ENCODE measurements around the gene CA5A. TPM values are rescaled to one million over a fixed set of nuclear protein-coding genes. Genes with fewer than 3 reads are reported as not detected.
A peak's percentile ranks its signal among the peaks of the same experiment; 100 is the strongest.

CA5A gene
- total RNA-seq, 3 donors from 2014 or later (not counting 1 experiment from before 2014, with no cell fraction given), result not detected

GRCh38 chr16:87947356-87948118 lies 11.2 kb upstream of the CA5A start:
- H3K36me3 ChIP-seq (ENCODE audit: control insufficient read depth, insufficient read depth, low read length), result no peaks in the 10 kb centered on the region
- DNase-seq (no peak), ATAC-seq (no peak)
- Mint-ChIP-seq H3K36me3 (no peaks in the 10 kb centered on the region), H3K9me3 (no peaks in the 10 kb centered on the region), H3K4me1 (peaks cover 14 to 20% of the 10 kb centered on the region in 2 donors), H3K27me3 (ENCODE audit: low read depth in 2 of 2) (peaks cover 7 to 14% of the 10 kb centered on the region in 2 donors), H3K4me3 (no peak overlapping the region), H3K27ac (peak overlapping the region in 1 of 2 donors; percentile 75)
- H3K27ac ChIP-seq (ENCODE audit: low read length), result peak overlapping the region; percentile 41
- H3K9me3 ChIP-seq (ENCODE audit: control insufficient read depth, insufficient read depth, low read length), result no peaks in the 10 kb centered on the region
- TF ChIP-seq, protein P1, sequence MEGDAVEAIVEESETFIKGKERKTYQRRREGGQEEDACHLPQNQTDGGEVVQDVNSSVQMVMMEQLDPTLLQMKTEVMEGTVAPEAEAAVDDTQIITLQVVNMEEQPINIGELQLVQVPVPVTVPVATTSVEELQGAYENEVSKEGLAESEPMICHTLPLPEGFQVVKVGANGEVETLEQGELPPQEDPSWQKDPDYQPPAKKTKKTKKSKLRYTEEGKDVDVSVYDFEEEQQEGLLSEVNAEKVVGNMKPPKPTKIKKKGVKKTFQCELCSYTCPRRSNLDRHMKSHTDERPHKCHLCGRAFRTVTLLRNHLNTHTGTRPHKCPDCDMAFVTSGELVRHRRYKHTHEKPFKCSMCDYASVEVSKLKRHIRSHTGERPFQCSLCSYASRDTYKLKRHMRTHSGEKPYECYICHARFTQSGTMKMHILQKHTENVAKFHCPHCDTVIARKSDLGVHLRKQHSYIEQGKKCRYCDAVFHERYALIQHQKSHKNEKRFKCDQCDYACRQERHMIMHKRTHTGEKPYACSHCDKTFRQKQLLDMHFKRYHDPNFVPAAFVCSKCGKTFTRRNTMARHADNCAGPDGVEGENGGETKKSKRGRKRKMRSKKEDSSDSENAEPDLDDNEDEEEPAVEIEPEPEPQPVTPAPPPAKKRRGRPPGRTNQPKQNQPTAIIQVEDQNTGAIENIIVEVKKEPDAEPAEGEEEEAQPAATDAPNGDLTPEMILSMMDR (IDR thresholded peaks at IDR 0.05), result no peak
- 91% methylated on average over 22 of the region's 22 CpGs for WGBS (ENCODE audit: insufficient coverage)
- no peaks in the 10 kb centered on the region for H3K27me3 ChIP-seq (ENCODE audit: control insufficient read depth, insufficient read depth, low read length)
- no peak overlapping the region for H3K4me3 ChIP-seq (ENCODE audit: low read length)
- peaks cover 19% of the 10 kb centered on the region for H3K4me1 ChIP-seq (ENCODE audit: control insufficient read depth, insufficient read depth, low read length)
- intact Hi-C loops (cut with micrococcal nuclease), result no loop called here

DNA sequence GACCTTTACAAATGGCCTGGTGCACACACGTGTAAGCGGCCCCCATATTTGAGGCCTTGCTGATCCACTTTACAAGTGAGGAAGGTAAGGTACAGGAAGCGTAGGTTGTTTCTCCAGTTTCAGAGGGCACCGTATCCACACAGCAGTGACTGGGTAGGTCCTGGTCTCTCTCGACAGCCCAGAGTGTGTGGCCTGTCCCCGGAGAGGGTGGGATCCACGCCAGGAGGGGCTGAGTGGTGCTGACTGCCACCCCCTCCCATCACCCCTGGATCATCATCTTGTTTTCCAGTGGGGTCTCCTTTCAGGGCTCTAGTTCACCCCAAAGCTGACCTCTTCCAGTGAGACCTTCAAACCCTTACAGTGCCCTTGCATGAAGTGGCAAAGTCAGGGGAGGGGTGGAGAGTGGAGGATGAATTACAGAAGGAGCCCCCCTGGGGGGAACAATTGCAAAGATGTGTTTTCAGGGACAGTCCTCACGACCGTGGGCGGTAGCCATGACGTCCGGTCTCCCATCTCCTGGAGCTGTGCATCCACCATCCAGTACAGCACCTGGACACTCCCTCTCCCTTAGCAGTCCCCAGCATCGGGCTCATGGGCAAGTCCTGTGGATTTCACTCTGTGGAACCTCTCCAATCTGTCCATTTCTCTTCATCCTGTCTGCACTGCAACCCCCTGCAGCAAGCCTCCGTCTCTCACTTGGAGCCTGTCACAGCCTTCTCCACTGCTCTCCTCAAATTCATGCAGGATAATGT lies 10.4 kb upstream of the CA5A start:
- Histone ChIP-seq H3K4me3 (ENCODE audit: low read length) (no peak overlapping the region), H3K36me3 (ENCODE audit: control insufficient read depth, insufficient read depth, low read length) (no peaks in the 10 kb centered on the region), H3K27ac (ENCODE audit: low read length) (no peak overlapping the region), H3K4me1 (ENCODE audit: control insufficient read depth, insufficient read depth, low read length) (peaks cover 12% of the 10 kb centered on the region), H3K9me3 (ENCODE audit: control insufficient read depth, insufficient read depth, low read length) (no peaks in the 10 kb centered on the region), H3K27me3 (ENCODE audit: control insufficient read depth, insufficient read depth, low read length) (no peaks in the 10 kb centered on the region)
- Mint-ChIP-seq H3K4me1 (peaks cover 7 to 13% of the 10 kb centered on the region in 2 donors), H3K9me3 (no peaks in the 10 kb centered on the region), H3K27ac (no peak overlapping the region), H3K4me3 (no peak overlapping the region), H3K27me3 (ENCODE audit: low read depth in 2 of 2) (peaks cover 7 to 14% of the 10 kb centered on the region in 2 donors), H3K36me3 (no peaks in the 10 kb centered on the region)
- TF ChIP-seq, protein P1 (IDR thresholded peaks at IDR 0.05), result no peak
- intact Hi-C loops (cut with micrococcal nuclease), result no loop called here
- no peak for DNase-seq
- no peak for ATAC-seq
- 91% methylated on average over 14 of the region's 14 CpGs for WGBS (ENCODE audit: insufficient coverage)

DNA sequence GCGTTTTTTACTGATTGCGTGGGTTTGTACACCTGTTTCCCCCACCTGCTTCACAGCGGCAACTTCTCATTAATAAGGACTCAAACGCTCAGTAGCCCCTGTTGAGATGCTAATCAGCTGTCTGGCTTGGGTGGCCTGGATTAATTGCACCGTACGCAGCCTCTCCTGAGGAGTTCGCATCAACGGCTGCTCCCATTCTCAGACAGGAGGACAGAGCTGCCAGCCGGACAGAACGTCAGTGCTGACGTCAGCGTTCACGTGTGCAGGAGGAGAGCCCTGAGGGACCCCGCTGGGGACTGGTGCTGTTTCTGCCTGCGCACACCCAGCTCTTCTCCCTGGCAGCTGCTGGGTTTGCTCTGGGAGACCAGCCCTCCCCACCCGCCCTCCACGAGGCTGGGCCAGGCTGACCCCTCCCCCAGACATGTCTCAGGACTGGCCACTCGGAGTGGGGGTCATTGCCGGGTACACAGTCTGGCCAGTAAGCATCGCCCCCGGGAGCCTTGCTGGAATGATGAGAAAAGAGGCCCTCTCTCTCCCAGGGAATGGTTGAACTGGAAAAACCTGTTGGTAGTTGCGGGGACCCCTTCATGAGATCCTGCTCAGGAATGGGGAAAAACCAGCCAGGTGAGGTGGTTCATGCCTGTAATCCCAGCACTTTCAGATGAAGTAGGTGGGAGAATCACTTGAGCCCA lies 9.2 kb upstream of the CA5A start:
- intact Hi-C loops (cut with micrococcal nuclease), result no loop called here
- Mint-ChIP-seq H3K9me3 (no peaks in the 10 kb centered on the region), H3K27me3 (ENCODE audit: low read depth in 2 of 2) (peaks cover 7 to 14% of the 10 kb centered on the region in 2 donors), H3K27ac (peak overlapping the region in 1 of 2 donors; percentile 36), H3K4me3 (peak overlapping the region; percentile 37), H3K4me1 (peaks cover 7% of the 10 kb centered on the region in 2 donors), H3K36me3 (no peaks in the 10 kb centered on the region)
- H3K4me1 ChIP-seq (ENCODE audit: control insufficient read depth, insufficient read depth, low read length), result peaks cover 8% of the 10 kb centered on the region
- H3K4me3 ChIP-seq (ENCODE audit: low read length), result peak overlapping the region; percentile 4
- no peak overlapping the region for H3K27ac ChIP-seq (ENCODE audit: low read length)
- 44% methylated on average over 22 of the region's 22 CpGs for WGBS (ENCODE audit: insufficient coverage)
- H3K27me3 ChIP-seq (ENCODE audit: control insufficient read depth, insufficient read depth, low read length), result no peaks in the 10 kb centered on the region
- ATAC-seq, result peak; percentile 44 to 90 (median 78)
- no peaks in the 10 kb centered on the region for H3K36me3 ChIP-seq (ENCODE audit: control insufficient read depth, insufficient read depth, low read length)
- TF ChIP-seq, protein P1 (IDR thresholded peaks at IDR 0.05), result no peak
- H3K9me3 ChIP-seq (ENCODE audit: control insufficient read depth, insufficient read depth, low read length), result no peaks in the 10 kb centered on the region
- peak in 1 of 2 donors; percentile 47 for DNase-seq
